ENCODE results near the gene ELFN1. TPM values are rescaled to one million over a fixed set of nuclear protein-coding genes. Genes with fewer than 3 reads are reported as not detected.

ELFN1 gene
- total and polyA plus RNA-seq, 4 donors: 7.8 to 28.4 (median 16.3) TPM

DNA sequence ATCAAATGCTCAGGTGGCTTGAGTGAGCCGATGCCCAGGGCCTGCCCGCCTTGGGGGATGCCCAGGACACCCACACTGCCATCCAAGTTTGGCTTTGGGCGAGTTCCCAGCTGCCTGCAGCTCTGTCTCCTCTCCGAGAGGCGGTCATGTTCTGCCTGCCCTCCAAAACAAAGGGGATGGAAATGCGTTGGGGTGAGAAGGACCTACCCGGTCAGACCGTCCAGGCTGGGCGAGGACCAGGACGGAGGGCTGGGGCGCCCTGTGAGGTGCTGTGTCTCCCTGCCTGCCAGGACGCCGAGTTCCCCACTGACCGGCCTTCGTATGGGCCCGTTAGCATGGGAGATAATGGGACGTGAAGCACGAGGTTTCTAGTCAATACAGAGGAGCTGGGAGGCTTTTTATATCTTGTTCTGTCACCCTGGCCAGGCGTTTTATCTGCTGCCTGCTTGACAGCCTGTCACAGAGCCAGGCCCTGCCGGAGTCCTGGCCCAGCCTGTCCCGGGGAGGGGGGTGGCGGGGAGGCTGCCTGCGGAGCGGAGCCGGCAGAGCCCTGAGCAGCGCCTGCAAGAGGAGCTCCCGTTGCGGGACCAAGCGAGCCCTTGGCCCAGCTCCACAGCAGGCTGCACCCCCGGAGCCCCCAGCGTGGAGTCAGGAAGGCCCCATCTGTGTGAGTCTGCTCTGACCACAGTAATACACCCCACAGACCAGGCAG is 22.0 kb upstream of the ELFN1 start:
- 27% methylated on average over 28 of the region's 31 CpGs for WGBS (ENCODE audit: insufficient coverage)
- no peaks in the 10 kb centered on the region for H3K27me3 ChIP-seq (ENCODE audit: control insufficient read depth, insufficient read depth, low read length)
- no peak overlapping the region for H3K4me3 ChIP-seq (ENCODE audit: low read depth, low read length)
- no peaks in the 10 kb centered on the region for H3K9me3 ChIP-seq (ENCODE audit: control insufficient read depth, insufficient read depth, low read length)
- no peaks in the 10 kb centered on the region for H3K36me3 ChIP-seq (ENCODE audit: control insufficient read depth, insufficient read depth, low read length)
- peaks cover 25% of the 10 kb centered on the region for H3K4me1 ChIP-seq (ENCODE audit: control insufficient read depth, insufficient read depth, low read length)
- peak in 2 of 6 donors; percentile 76 to 80 for DNase-seq (ENCODE audit: low read depth in 4 of 6, low spot score in 6 of 6)
- no peak overlapping the region for H3K27ac ChIP-seq (ENCODE audit: low read depth, low read length)

DNA sequence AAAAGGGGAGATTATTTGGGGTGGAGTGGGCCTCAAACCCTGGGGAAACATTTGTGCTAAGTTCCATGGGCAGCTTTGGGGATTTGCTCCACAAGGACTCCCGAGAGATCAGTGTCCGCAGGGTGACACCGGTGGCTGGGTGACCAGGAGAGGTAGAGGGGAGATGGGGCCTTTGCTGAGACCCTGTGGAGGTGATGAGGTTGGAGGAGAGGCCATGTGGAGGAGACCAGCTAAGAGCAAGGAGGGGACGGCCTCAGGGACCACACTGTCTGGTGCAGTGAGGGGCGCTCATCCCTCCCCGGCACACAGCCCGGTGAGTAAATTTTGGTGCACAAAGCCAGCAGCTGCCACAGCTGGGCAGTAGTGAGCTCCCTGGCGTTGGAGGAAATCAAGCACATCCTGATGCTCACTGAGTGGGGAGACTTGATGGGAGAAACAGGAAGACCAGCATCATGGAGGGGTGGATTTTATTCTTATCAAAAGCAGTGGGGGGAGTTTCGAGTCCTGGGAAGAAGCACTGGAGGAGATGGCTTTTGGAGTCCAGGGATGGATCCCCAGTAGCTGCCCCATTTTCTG is 20.2 kb upstream of the ELFN1 start:
- H3K4me3 ChIP-seq (ENCODE audit: low read depth, low read length): no peak overlapping the region
- 97% methylated on average over 9 of the region's 9 CpGs for WGBS (ENCODE audit: insufficient coverage)
- no peaks in the 10 kb centered on the region for H3K36me3 ChIP-seq (ENCODE audit: control insufficient read depth, insufficient read depth, low read length)
- H3K27me3 ChIP-seq (ENCODE audit: control insufficient read depth, insufficient read depth, low read length): no peaks in the 10 kb centered on the region
- H3K9me3 ChIP-seq (ENCODE audit: control insufficient read depth, insufficient read depth, low read length): no peaks in the 10 kb centered on the region
- H3K27ac ChIP-seq (ENCODE audit: low read depth, low read length): no peak overlapping the region
- DNase-seq (ENCODE audit: low read depth in 4 of 6, low spot score in 6 of 6): no peak
- peaks cover 25% of the 10 kb centered on the region for H3K4me1 ChIP-seq (ENCODE audit: control insufficient read depth, insufficient read depth, low read length)

DNA sequence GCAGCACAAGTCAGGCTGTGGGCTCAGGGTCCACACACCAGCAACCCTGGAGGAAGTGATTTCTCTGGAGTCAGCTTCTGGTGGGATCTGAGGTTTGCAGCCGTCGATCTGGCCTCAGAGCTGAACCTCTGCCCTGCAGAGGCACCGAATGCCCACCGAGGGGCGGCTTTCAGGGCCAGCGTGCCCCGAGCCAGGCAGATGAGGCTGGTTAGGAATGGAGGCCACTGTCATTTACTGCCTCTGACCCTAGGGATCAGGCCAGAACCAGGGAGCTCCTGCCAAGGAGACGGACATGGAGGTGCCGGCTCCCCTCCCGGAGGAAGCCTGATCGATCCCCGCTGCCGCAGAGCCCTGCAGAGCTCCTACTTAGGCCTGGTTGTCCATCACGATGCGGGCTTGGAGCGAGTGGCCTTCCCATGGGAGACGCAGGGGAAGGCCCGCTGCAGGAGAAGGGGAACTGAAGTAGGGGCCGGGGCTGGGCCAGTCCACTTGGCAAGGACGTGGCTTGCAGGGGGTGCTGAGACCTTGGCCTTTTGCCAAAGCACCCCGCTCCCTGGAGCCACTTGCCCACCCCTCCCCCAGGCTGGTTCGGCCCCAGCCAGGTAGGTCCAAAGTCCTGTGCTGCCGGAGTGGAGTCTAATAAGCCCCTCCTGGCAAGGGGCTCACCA is 19.6 kb upstream of the ELFN1 start:
- no peaks in the 10 kb centered on the region for H3K27me3 ChIP-seq (ENCODE audit: control insufficient read depth, insufficient read depth, low read length)

DNA sequence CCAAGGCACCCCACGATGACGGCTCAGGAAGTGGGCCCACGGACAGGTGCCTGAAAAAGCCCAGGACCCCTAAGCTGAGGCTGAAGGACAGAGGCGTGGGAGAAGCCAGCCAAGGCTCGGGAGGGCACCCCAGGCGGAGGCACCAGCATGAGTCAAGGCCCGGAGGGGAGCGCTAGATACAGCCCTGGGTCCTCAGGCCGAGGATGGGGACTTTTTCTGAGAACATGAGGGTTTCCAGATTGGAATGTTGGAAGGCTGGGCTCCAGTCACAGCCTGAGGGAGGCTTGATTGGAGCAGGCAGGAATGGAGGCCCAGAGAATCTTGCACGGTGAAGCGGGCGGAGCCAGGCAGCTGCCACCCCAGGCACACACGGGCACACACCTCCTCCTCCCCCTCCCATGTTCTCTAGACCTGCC is 19.0 kb upstream of the ELFN1 start:
- Histone ChIP-seq H3K36me3 (ENCODE audit: control insufficient read depth, insufficient read depth, low read length) (no peaks in the 10 kb centered on the region), H3K27me3 (ENCODE audit: control insufficient read depth, insufficient read depth, low read length) (no peaks in the 10 kb centered on the region), H3K4me1 (ENCODE audit: control insufficient read depth, insufficient read depth, low read length) (peaks cover 25% of the 10 kb centered on the region), H3K4me3 (ENCODE audit: low read depth, low read length) (no peak overlapping the region), H3K9me3 (ENCODE audit: control insufficient read depth, insufficient read depth, low read length) (no peaks in the 10 kb centered on the region), H3K27ac (ENCODE audit: low read depth, low read length) (no peak overlapping the region)
- no peak for DNase-seq (ENCODE audit: low read depth in 4 of 6, low spot score in 6 of 6)
- 88% methylated on average over 9 of the region's 13 CpGs for WGBS (ENCODE audit: insufficient coverage)

More for the DNA sequence above, 19.6 kb upstream of the ELFN1 start:
- Histone ChIP-seq H3K4me1 (ENCODE audit: control insufficient read depth, insufficient read depth, low read length) (peaks cover 25% of the 10 kb centered on the region), H3K9me3 (ENCODE audit: control insufficient read depth, insufficient read depth, low read length) (no peaks in the 10 kb centered on the region), H3K27ac (ENCODE audit: low read depth, low read length) (no peak overlapping the region), H3K4me3 (ENCODE audit: low read depth, low read length) (no peak overlapping the region), H3K36me3 (ENCODE audit: control insufficient read depth, insufficient read depth, low read length) (no peaks in the 10 kb centered on the region)
- 85% methylated on average over 20 of the region's 23 CpGs for WGBS (ENCODE audit: insufficient coverage)
- DNase-seq (ENCODE audit: low read depth in 4 of 6, low spot score in 6 of 6): no peak

DNA sequence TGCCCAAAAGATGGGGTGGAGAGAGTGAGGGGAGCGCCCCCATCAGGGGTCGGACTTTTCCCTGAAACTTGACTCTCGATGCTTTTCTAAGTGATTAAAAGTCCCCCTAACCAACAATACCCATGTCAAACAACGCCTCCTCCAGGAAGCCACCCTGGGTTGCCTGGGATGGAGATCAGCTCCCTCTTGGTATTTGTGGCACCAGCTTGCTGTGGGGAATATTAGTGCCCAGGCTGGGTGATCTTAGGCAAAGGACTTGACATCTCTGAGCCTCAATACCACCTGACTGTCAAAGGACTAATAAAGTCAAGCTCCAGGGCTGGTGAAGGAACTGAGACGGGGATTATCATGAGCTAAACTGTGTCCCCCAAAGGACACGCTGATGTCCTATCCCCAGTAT is 18.2 kb upstream of the ELFN1 start:
- H3K4me3 ChIP-seq (ENCODE audit: low read depth, low read length): no peak overlapping the region
- no peaks in the 10 kb centered on the region for H3K9me3 ChIP-seq (ENCODE audit: control insufficient read depth, insufficient read depth, low read length)
- 95% methylated on average over 2 of the region's 6 CpGs for WGBS (ENCODE audit: insufficient coverage)
- H3K4me1 ChIP-seq (ENCODE audit: control insufficient read depth, insufficient read depth, low read length): peaks cover 20% of the 10 kb centered on the region
- no peaks in the 10 kb centered on the region for H3K36me3 ChIP-seq (ENCODE audit: control insufficient read depth, insufficient read depth, low read length)
- no peak overlapping the region for H3K27ac ChIP-seq (ENCODE audit: low read depth, low read length)
- H3K27me3 ChIP-seq (ENCODE audit: control insufficient read depth, insufficient read depth, low read length): no peaks in the 10 kb centered on the region
- DNase-seq (ENCODE audit: low read depth in 4 of 6, low spot score in 6 of 6): no peak

DNA sequence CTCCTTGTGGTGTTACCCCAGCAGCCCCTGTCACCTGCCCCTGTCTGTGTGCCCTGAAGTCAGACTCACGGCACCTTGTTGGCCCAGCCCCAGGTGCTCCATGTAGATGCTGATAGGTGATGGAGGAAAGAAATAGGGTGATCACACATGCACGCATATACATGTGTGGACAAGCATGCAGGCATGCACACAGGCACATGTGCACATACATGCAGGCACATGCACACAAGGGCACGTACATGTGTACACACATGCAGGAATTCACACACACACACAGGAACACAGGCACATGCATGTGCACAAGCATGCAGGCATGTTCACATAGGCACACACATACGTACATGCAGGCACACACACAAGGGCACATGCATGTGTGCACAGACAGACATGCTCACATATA is 16.6 kb upstream of the ELFN1 start:
- Histone ChIP-seq H3K36me3 (ENCODE audit: control insufficient read depth, insufficient read depth, low read length) (no peaks in the 10 kb centered on the region), H3K27me3 (ENCODE audit: control insufficient read depth, insufficient read depth, low read length) (no peaks in the 10 kb centered on the region), H3K9me3 (ENCODE audit: control insufficient read depth, insufficient read depth, low read length) (no peaks in the 10 kb centered on the region), H3K27ac (ENCODE audit: low read depth, low read length) (no peak overlapping the region), H3K4me3 (ENCODE audit: low read depth, low read length) (no peak overlapping the region), H3K4me1 (ENCODE audit: control insufficient read depth, insufficient read depth, low read length) (peaks cover 4% of the 10 kb centered on the region)
- no peak for DNase-seq (ENCODE audit: low read depth in 4 of 6, low spot score in 6 of 6)
- 97% methylated on average over 4 of the region's 4 CpGs for WGBS (ENCODE audit: insufficient coverage)

DNA sequence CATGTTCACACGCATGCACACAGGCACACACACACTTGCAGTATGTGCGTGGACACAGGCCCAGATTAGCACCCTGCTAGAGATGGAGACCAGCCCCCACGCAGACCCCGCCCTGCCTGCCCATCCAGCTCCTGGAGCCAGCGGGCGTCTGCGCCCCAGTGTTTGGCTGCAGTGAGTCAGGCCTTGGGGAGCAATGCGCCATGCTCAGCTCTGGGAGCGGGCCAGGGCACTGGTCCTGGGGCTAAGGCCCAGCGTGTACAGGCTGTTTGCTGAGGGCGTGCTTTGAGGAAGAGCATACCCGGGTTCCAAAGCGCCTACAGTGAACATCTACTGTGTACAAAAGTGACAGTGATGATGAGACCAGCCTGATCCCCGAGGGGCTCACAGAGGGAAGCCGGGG is 16.0 kb upstream of the ELFN1 start:
- Histone ChIP-seq H3K36me3 (ENCODE audit: control insufficient read depth, insufficient read depth, low read length) (no peaks in the 10 kb centered on the region), H3K27ac (ENCODE audit: low read depth, low read length) (no peak overlapping the region), H3K9me3 (ENCODE audit: control insufficient read depth, insufficient read depth, low read length) (no peaks in the 10 kb centered on the region), H3K27me3 (ENCODE audit: control insufficient read depth, insufficient read depth, low read length) (no peaks in the 10 kb centered on the region), H3K4me1 (ENCODE audit: control insufficient read depth, insufficient read depth, low read length) (no peaks in the 10 kb centered on the region), H3K4me3 (ENCODE audit: low read depth, low read length) (no peak overlapping the region)
- WGBS (ENCODE audit: insufficient coverage): 89% methylated on average over 13 of the region's 15 CpGs
- DNase-seq (ENCODE audit: low read depth in 4 of 6, low spot score in 6 of 6): no peak

DNA sequence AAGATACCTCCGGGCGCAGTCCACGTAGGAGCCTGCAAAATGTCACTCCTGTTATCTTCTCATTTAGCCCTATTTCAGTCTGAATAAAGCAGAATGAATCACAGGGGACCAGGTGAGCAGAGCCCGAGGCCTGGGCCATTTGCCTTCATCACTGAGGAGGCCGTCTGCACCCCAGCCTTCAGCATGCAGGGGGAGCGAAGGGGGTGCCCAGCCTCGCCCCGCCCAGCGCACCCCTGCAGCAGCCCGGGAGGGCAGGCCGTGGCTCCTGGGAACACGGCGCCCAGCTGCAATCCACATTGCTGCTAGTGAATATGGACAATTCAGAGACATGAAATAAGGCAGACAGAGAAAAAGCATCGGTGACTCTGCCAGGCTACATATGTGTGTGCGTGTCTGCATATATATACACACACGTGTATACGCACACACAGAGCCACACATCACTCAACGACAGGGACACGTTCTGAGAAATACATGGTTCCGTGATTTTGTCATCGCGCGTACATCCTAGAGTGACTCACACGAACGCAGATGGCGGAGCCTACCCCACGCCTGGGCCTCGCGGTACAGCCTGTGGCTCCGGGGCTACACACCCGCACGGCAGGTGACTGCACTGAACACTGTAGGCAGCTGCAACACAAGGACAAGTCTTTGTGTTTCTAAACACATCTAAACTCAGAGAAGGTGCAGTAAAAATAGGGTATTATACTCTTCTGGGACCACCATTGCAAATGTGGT is 15.2 kb upstream of the ELFN1 start:
- no peaks in the 10 kb centered on the region for H3K27me3 ChIP-seq (ENCODE audit: control insufficient read depth, insufficient read depth, low read length)
- no peaks in the 10 kb centered on the region for H3K36me3 ChIP-seq (ENCODE audit: control insufficient read depth, insufficient read depth, low read length)
- 86% methylated on average over 30 of the region's 32 CpGs for WGBS (ENCODE audit: insufficient coverage)
- no peaks in the 10 kb centered on the region for H3K9me3 ChIP-seq (ENCODE audit: control insufficient read depth, insufficient read depth, low read length)
- no peak for DNase-seq (ENCODE audit: low read depth in 4 of 6, low spot score in 6 of 6)
- no peaks in the 10 kb centered on the region for H3K4me1 ChIP-seq (ENCODE audit: control insufficient read depth, insufficient read depth, low read length)
- H3K4me3 ChIP-seq (ENCODE audit: low read depth, low read length): no peak overlapping the region
- no peak overlapping the region for H3K27ac ChIP-seq (ENCODE audit: low read depth, low read length)

DNA sequence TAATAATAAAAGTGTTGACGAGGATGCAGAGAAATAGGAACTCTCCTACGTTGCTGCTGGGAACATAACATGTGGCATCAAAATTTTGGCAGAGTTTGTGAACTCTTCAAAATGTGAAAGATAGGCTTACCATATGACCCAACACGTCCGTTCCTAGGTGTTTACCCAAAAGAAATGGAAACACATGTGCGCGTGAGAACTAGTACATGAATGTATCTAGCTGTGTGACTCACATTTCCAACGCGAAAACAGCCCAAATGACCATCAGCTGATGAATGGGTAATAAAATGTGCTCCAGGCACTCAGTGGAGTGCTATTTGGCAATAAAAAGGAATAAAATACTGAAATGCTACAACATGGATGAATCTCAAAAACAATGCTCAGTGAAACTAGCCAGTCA is 10.4 kb upstream of the ELFN1 start:
- no peak overlapping the region for H3K4me3 ChIP-seq (ENCODE audit: low read depth, low read length)
- no peak for DNase-seq (ENCODE audit: low read depth in 4 of 6, low spot score in 6 of 6)
- WGBS (ENCODE audit: insufficient coverage): 87% methylated on average over 7 of the region's 8 CpGs
- H3K27ac ChIP-seq (ENCODE audit: low read depth, low read length): no peak overlapping the region
- peaks cover 10% of the 10 kb centered on the region for H3K27me3 ChIP-seq (ENCODE audit: control insufficient read depth, insufficient read depth, low read length)
- H3K36me3 ChIP-seq (ENCODE audit: control insufficient read depth, insufficient read depth, low read length): no peaks in the 10 kb centered on the region
- H3K4me1 ChIP-seq (ENCODE audit: control insufficient read depth, insufficient read depth, low read length): peaks cover 8% of the 10 kb centered on the region
- no peaks in the 10 kb centered on the region for H3K9me3 ChIP-seq (ENCODE audit: control insufficient read depth, insufficient read depth, low read length)
